CD4-positive, alpha-beta T cell treated with Interferon gamma for 1 hour (primary cell): ENCODE measurements around the gene ENTR1.

Experiments
- DNase-seq: peaks from one replicate; pipeline ENCODE4 v3.0.0-alpha.2; 2020

Gene ENTR1

GRCh38 chr9:136395345-136396218, 14.8 kb downstream of the ENTR1 start:
- DNase-seq = no peak

GRCh38 chr9:136395020-136395340, 15.4 kb downstream of the ENTR1 start:
- DNase-seq = no peak

GRCh38 chr9:136394312-136395019, 15.9 kb downstream of the ENTR1 start:
- DNase-seq = no peak

- no peak for DNase-seq
These were observed 16.9 kb downstream of the ENTR1 start for GRCh38 chr9:136393531-136393930.

- no peak for DNase-seq
These were observed 17.6 kb downstream of the ENTR1 start for GRCh38 chr9:136392538-136393449.

GRCh38 chr9:136391737-136392537, 18.5 kb downstream of the ENTR1 start:
- DNase-seq = no peak

GRCh38 chr9:136389396-136389795, 21.0 kb downstream of the ENTR1 start:
- no peak for DNase-seq

GRCh38 chr9:136387217-136387616, 23.2 kb downstream of the ENTR1 start:
- DNase-seq = no peak

- DNase-seq = no peak
These were observed 24.4 kb downstream of the ENTR1 start for GRCh38 chr9:136386018-136386417.

- DNase-seq = no peak
These were observed 25.4 kb downstream of the ENTR1 start for GRCh38 chr9:136385015-136385414.

GRCh38 chr9:136383436-136383835, 27.0 kb downstream of the ENTR1 start:
- no peak for DNase-seq

GRCh38 chr9:136381966-136382513, 28.4 kb downstream of the ENTR1 start:
- DNase-seq = no peak

- DNase-seq = no peak
These were observed 29.1 kb downstream of the ENTR1 start for GRCh38 chr9:136381311-136381710.

- DNase-seq = no peak
These were observed 30.0 kb downstream of the ENTR1 start for GRCh38 chr9:136380381-136380780.

GRCh38 chr9:136379891-136380290, 30.5 kb downstream of the ENTR1 start:
- DNase-seq = no peak

GRCh38 chr9:136379401-136379800, 31.0 kb downstream of the ENTR1 start:
- no peak for DNase-seq

- no peak for DNase-seq
These were observed 31.5 kb downstream of the ENTR1 start for GRCh38 chr9:136379003-136379287.

- no peak for DNase-seq
These were observed 32.0 kb downstream of the ENTR1 start for GRCh38 chr9:136378170-136379002.

GRCh38 chr9:136377341-136378169, 32.9 kb downstream of the ENTR1 start:
- no peak for DNase-seq

- no peak for DNase-seq
These were observed 34.0 kb downstream of the ENTR1 start for GRCh38 chr9:136376457-136376856.
